ENCODE results near the gene PER2. TPM values are rescaled to one million over a fixed set of nuclear protein-coding genes. Genes with fewer than 3 reads are reported as not detected.

The PER2 gene
- total and polyA plus RNA-seq, 8 donors, result 7.7 to 14.2 (median 8.8) TPM

DNA sequence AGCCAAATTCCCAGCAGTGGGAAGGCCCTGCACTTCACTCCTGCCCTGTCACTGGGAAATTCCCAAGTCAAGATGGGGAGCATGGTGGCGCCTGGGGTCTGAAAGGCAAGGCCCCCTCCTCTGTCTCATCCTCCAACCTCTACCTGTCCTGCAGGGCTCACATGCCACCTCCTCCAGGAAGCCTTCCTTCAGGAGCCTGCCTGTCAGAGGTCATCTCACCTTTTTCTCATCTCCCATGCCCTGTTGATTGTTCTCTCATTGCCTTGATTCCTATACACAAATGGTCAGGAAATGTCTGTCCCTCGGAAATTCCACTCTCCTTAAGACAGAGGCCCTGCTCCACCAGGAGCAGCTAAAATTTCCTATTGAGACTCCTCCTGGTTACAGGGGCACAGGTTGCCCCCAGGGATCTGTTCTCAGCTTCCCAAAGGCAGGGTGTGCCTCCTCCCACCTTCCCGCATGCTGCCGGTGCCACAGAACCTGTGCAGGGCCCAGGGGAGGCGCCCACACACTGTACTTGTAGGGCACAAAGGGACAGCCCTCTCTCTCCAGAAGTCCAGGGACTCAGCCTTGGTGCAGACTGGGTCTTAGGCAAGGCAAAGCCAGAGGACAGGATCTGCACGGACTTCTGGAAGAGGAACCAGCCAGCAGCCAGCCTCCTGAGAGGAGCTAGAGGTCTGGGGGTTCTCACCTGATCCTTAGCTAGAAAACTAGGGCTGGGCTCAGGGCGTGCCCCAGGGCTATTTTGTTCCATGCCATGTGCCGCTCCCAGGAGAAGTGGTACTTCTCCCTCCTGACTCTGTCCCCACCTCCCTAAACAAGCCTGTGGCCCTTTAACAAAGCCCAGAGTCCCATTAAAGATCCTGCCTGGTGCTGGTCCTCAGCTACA, 61.5 kb downstream of the PER2 start:
- ATAC-seq (peak; percentile 68), DNase-seq (no peak)
- Histone ChIP-seq H3K4me3 (no peak overlapping the region), H3K27ac (no peak overlapping the region), H3K4me1 (peaks cover 0 to 15% of the 10 kb centered on the region in 2 donors), H3K36me3 (peaks cover 0 to 23% of the 10 kb centered on the region in 2 donors), H3K27me3 (no peaks in the 10 kb centered on the region), H3K9me3 (no peaks in the 10 kb centered on the region)
- intact Hi-C loops (cut with DNase I), result no loop called here
- TF ChIP-seq, protein P1, sequence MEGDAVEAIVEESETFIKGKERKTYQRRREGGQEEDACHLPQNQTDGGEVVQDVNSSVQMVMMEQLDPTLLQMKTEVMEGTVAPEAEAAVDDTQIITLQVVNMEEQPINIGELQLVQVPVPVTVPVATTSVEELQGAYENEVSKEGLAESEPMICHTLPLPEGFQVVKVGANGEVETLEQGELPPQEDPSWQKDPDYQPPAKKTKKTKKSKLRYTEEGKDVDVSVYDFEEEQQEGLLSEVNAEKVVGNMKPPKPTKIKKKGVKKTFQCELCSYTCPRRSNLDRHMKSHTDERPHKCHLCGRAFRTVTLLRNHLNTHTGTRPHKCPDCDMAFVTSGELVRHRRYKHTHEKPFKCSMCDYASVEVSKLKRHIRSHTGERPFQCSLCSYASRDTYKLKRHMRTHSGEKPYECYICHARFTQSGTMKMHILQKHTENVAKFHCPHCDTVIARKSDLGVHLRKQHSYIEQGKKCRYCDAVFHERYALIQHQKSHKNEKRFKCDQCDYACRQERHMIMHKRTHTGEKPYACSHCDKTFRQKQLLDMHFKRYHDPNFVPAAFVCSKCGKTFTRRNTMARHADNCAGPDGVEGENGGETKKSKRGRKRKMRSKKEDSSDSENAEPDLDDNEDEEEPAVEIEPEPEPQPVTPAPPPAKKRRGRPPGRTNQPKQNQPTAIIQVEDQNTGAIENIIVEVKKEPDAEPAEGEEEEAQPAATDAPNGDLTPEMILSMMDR (IDR thresholded peaks at IDR 0.05), result no peak

DNA sequence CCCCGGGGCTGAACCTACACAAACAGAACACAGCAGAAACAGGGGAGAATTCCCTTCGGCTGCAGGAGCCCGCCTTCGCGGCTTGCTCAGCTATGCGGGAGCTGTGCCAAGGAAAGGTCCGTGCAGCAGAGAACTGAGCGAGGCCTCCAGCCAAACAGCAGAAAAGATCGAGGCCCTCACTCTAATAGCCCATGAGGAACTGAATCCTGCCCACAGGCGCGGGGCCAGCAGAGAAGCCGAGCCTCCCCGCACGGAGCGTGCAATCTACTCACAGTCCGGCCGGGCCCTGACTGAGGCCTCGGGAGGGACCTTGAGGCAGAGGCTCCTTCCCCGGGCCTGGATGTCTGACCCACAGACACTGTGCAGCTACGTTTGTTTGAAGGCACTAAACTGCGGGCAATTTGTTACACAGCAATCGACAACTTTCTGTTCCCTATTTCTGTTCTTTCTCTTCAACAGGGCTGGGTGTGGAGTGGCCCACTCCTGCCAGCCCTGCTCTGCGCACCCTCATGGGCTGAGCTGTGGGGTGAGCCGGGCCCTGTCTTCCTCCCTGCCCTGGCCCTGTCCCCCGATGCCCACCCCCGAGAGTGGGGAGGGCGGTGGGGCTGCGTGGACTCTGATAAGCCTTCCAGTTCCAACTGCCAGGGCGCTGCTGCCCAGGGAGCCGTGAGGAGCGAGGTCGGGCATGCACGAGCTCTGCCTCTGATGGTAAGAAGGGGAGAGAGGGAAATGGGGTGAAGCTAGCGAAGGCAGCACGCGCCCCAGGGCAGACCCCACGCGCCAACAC, 62.3 kb downstream of the PER2 start:
- no peak overlapping the region for H3K4me3 ChIP-seq
- H3K27me3 ChIP-seq, result no peaks in the 10 kb centered on the region
- H3K4me1 ChIP-seq, result peaks cover 0 to 8% of the 10 kb centered on the region in 2 donors
- no peak for ATAC-seq
- H3K36me3 ChIP-seq, result peaks cover 0 to 23% of the 10 kb centered on the region in 2 donors
- H3K27ac ChIP-seq, result no peak overlapping the region
- DNase-seq, result no peak
- intact Hi-C loops (cut with DNase I), result no loop called here
- no peaks in the 10 kb centered on the region for H3K9me3 ChIP-seq
- TF ChIP-seq, protein P1 (IDR thresholded peaks at IDR 0.05), result no peak

DNA sequence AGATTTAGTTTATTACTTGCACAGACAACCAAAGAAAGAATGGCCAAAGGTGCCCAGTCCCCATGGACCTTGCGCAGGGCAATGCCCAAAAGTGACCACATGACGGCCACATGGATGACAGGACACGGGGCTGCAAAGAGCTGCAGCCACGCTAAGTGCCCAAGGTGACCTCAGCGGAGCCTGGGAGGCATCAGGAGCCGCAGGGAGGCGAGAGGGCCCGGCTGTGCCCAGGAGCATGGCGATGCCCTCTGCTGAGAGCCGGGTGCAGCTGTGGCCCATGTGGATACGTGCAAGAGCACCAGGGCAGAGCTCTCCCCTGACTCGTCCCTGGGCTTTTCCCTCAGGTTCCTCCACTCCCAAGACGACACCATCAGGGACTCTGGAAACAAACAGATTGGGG, 63.3 kb downstream of the PER2 start:
- H3K4me3 ChIP-seq, result no peak overlapping the region
- H3K27me3 ChIP-seq, result no peaks in the 10 kb centered on the region
- H3K27ac ChIP-seq, result no peak overlapping the region
- no peak for DNase-seq
- H3K9me3 ChIP-seq, result no peaks in the 10 kb centered on the region
- TF ChIP-seq, protein P1 (IDR thresholded peaks at IDR 0.05), result no peak
- peaks cover 0 to 23% of the 10 kb centered on the region in 2 donors for H3K36me3 ChIP-seq
- H3K4me1 ChIP-seq, result no peaks in the 10 kb centered on the region
- intact Hi-C loops (cut with DNase I), result no loop called here
- no peak for ATAC-seq

DNA sequence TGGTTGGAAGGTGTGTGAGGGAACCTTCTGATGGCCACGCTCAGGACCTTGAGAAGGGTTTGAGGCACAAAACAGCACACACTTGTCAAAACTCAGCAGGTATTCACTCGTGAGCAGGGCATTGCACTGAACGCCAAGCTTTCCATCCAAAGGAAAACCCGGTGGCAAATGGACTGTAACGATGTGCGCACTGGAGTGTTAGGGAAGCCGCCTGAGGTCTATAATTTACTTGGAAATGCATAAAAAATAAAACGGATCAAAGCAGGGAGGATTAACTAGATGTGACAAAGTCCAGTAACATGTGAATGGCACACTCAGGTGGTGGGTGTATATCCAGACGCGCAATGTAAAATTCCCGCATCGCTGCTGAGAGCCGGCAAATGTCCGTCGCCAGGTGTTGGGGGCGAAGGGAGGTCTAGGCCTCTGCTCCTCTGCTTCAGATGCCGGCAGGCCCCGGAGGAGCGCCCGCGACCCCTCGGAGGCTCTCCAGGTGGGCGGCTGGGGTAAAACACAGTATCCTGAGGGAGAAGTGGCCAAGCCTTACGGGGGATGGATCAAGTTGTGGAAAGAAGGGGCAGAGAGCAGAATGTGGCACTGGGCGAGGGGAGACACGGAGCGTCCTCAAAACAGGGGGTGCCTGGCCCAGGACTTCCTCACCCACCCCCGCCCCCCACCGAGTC, 63.9 kb downstream of the PER2 start:
- H3K36me3 ChIP-seq, result peaks cover 0 to 23% of the 10 kb centered on the region in 2 donors
- no peaks in the 10 kb centered on the region for H3K4me1 ChIP-seq
- intact Hi-C loops (cut with DNase I), result no loop called here
- DNase-seq (no peak), ATAC-seq (no peak)
- no peak overlapping the region for H3K27ac ChIP-seq
- H3K4me3 ChIP-seq, result no peak overlapping the region
- TF ChIP-seq, protein P1 (IDR thresholded peaks at IDR 0.05), result no peak
- no peaks in the 10 kb centered on the region for H3K9me3 ChIP-seq
- H3K27me3 ChIP-seq, result no peaks in the 10 kb centered on the region
